Adrenal gland (tissue), 5 donors: ENCODE results near the gene BCAS4.

ENCODE experiments used
- POLR2A ChIP-seq, 2 donors: fragments of 450-650 bp; IDR thresholded peaks; one replicate each; pipeline ENCODE4 v1.6.1; 2017; ENCODE audit warnings: antibody characterized with exemption in 2 of 2, mild to moderate bottlenecking in 2 of 2, moderate library complexity in 1 of 2
- TF ChIP-seq, protein P1 (sequence below), 6 experiments: fragments of 450-650 bp in 4 of 6; fragments of 200-600 bp in 2 of 6; sonication (generic) in 1 of 6; IDR thresholded peaks; 1 replicate in 5 of 6; 2 replicates in 1 of 6; pipeline versions ENCODE4 v1.5.1 to v1.8.0; 2016 to 2021; ENCODE audit warnings: antibody characterized with exemption in 6 of 6, mild to moderate bottlenecking in 2 of 6, moderate library complexity in 1 of 6
- donor health status: DM: no; HTN: no; CAD: no.

DNA sequence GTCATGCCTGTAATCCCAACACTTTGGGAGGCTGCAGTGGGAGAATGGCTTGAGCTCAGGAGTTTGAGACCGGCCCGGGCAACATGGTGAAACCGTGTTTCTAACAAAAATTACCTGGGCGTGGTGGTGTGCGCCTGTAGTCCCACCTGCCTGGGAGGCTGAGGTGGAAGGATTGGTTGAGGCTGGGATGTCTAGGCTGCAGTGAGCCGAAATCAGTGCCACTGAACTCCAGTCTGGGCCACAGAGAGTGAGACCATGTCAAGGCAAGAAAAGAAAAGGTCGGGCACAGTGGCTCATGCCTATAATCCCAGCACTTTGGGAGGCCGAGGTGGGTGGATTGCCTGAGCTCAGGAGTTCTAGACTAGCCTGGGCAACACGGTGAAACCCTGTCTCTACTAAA, 8.2 kb upstream of the BCAS4 start:
- TF ChIP-seq POLR2A (IDR thresholded peaks at IDR 0.05), result no peak
- TF ChIP-seq, protein P1, sequence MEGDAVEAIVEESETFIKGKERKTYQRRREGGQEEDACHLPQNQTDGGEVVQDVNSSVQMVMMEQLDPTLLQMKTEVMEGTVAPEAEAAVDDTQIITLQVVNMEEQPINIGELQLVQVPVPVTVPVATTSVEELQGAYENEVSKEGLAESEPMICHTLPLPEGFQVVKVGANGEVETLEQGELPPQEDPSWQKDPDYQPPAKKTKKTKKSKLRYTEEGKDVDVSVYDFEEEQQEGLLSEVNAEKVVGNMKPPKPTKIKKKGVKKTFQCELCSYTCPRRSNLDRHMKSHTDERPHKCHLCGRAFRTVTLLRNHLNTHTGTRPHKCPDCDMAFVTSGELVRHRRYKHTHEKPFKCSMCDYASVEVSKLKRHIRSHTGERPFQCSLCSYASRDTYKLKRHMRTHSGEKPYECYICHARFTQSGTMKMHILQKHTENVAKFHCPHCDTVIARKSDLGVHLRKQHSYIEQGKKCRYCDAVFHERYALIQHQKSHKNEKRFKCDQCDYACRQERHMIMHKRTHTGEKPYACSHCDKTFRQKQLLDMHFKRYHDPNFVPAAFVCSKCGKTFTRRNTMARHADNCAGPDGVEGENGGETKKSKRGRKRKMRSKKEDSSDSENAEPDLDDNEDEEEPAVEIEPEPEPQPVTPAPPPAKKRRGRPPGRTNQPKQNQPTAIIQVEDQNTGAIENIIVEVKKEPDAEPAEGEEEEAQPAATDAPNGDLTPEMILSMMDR (IDR thresholded peaks at IDR 0.05), result no peak
